Measurements from ENCODE around the gene PELI1.

- TF ChIP-seq CTCF (IDR thresholded peaks at IDR 0.05 in 8 of 11, conservative IDR thresholded peaks at IDR 0.05 in 3 of 11) (no peak), POLR2A (IDR thresholded peaks at IDR 0.05) (no peak), POLR2AphosphoS5 (IDR thresholded peaks at IDR 0.05) (no peak)
Measured at GRCh38 chr2:64119369-64119768, 24.9 kb downstream of the PELI1 start.

Measured in spleen (tissue), 7 donors.